HT1080 (cell line): ENCODE results near the gene ZNF365. TPM values are rescaled to one million over a fixed set of nuclear protein-coding genes. Genes with fewer than 3 reads are reported as not detected.
"Not testable (repeated sequence)": the region's sequence is repeated elsewhere in the genome, so short reads cannot be mapped to it uniquely, and the experiment has no call there.

ENCODE experiments used
- DNase-seq: peaks from one replicate; pipeline ENCODE4 v3.0.0-alpha.2; 2015; ENCODE audit warnings: low read depth
- polyA plus RNA-seq, 2 experiments: library from polyadenylated mRNA; depleted of rRNA; stranded (reverse); fragments of >200 nt; gene quantifications; 2 replicates each; pipeline ENCODE4 v1.2.3, GENCODE V29; 2015
- total RNA-seq: library from RNA; depleted of rRNA; stranded (reverse); fragments of >200 nt; shearing (Covaris generic); gene quantifications from 2 replicates; pipeline ENCODE4 v1.2.3, GENCODE V29; 2014; rRNA removed

Gene ZNF365, protein sequence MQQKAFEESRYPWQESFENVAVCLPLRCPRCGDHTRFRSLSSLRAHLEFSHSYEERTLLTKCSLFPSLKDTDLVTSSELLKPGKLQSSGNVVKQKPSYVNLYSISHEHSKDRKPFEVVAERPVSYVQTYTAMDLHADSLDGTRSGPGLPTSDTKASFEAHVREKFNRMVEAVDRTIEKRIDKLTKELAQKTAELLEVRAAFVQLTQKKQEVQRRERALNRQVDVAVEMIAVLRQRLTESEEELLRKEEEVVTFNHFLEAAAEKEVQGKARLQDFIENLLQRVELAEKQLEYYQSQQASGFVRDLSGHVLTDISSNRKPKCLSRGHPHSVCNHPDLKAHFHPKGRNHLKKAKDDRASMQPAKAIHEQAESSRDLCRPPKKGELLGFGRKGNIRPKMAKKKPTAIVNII
- total RNA-seq: 8.2 and 8.8 TPM in 2 replicates
- polyA plus RNA-seq (2015; cell fraction: cytosol; rRNA removed): 6.2 and 7.4 TPM in 2 replicates
- polyA plus RNA-seq (2015; cell fraction: nucleus; rRNA removed): 5.9 and 6.4 TPM in 2 replicates

DNA sequence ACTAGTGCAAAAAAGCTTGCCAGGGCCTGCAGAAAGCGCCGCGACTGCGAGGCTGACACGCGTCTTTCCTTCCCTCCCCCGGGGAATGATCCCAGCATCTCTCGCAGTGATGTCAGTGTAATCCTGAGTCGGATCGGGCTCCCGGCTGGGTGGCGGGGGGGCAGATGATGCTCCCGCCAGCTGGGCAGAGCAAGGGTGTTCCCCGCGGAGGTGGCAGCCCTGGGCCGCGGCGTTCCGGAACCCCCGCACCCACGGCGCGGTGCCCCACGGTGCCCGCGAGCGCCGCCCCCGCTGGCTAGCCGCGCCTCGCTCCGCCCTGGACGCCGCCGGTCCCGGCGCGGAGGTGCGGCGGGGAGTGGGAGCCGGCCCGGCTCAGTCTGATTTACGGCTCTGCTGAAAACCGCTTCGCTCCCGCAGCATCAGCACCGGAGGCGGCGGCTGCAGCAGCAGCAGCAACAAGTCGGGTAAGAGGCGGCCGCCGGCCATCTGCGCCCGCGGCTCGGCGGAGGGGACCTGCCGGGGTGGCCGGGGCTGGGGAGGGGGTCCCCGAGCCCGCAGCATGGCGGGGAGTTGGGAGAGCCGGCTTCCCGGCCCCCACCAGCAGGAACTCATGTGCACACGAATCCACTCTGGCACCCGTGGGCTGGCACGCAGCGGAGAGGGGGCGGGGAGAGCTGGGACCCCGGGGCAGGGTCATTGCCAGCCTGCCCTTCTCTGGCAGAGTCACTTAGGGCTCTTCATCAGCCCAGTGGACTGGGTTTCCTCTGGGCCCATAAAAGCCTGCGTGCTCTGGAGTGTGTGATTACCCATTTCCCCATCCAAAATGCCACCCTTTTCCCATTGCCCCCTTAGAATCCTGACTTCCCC is at the start of gene ZNF365:
Gene ZNF365 (plus strand): TSS at position 375 of the 867 bp plus-strand sequence. CDS start 1,825 bp downstream, outside the sequence.
- DNase-seq: peak; percentile 53

DNA sequence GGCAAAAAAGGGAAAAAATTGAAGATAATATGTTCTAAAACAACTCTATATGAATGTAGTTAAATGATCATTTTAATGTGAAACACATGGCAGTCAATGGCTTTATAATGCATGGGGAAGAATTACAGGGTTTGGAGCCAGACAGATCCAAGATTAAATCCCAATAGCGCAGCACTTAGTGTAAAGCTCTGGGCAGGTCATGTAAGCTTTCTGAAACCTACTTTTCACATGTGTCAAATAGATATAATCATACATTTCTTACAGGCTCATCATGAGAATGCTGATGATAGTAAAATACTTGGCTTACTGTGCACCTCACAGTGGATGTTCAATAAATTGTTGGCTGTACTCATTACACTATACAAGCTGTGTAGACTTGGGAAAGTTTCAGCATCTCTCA is 48.0 kb upstream of the ZNF365 start:
- no peak for DNase-seq

DNA sequence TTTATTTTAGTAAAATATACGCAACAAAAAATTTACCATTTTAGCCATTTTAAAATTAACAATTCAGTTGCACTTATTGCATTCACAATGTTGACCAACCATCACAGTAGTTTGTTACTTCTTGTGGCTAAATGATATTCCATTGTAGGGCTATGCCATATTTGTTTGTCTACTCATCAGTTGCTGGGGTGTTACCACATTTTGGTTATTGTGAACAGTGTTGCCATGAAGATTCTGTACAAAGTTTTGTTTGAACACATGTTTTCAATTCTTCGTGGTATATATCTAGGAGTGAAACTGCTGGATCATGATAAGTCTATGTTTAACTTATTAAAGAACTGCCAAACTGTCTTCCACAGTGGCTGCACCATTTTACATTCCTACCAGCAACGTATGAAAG is 46.3 kb upstream of the ZNF365 start:
- no peak for DNase-seq

DNA sequence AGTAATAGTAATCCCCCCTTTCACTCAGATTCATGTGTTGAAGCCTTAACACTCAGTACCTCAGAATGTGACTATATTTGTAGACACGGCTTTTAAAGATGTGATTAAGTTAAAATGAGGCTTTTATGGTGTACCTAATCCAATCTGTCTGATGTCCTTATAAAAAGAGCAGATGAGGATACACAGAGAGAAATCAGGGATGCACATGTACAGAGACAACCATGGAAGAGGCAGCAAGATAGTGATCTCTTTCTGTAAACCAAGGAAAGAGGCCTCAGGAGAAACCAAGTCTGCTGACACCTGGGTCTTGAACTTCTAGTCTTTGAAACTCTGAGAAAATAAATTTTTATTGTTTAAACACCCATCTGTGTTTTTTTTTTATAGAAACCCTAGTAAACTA is 44.0 kb upstream of the ZNF365 start:
- DNase-seq: no peak

DNA sequence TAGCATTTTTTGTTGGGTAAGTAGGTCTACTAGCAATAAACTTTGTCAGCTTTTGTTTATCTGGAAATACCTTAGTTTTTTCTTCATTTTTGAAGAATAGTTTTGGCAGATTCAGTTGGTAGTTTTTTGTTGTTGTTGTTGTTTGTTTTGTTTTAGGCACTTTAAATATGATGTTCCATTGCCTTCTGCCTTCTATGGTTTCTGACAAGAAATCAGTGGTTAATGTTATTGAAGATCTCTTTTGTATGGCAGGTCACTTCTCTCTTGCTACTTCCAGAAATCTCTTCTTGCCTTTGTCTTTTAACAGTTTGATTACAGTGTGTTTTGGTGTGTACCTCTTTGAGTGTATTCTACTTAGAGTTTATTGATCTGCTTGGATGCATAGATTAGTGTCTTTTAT is 41.8 kb upstream of the ZNF365 start:
- no peak for DNase-seq

DNA sequence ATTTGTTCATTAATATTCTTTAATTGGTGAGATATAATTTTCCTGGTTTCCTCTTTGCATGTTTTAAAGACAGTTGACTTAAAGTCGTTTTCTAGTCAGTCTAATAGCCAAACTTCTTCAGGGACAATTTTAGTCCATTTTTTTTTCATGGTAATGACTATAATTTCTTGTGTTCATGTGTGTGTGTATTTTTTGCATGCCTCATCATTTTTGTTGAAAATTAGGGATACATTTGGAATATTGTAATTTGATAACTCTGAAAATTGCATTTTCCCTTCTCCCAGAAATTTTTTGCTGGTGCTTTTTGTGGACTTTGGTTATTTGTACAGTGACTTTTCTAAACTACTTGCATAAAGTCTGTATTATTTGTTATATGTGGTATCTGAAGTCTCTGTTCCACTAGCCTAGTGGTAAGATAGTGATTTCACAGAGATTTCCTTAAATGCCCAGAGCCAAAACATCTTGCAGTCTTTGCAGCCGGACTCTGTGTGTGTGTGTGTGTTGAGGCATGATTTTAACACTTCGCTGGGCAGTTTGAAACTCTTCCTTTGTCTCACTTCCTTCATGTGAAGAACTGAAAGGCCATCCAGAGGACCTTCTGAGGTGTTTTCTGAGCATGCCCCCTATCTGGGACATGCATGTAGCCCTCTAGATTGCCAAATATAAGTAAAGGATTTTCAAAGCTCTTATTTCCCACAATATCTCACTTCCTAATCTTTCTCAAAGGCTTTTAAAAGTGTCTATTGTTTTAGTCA is 40.9 kb upstream of the ZNF365 start:
- no peak for DNase-seq

DNA sequence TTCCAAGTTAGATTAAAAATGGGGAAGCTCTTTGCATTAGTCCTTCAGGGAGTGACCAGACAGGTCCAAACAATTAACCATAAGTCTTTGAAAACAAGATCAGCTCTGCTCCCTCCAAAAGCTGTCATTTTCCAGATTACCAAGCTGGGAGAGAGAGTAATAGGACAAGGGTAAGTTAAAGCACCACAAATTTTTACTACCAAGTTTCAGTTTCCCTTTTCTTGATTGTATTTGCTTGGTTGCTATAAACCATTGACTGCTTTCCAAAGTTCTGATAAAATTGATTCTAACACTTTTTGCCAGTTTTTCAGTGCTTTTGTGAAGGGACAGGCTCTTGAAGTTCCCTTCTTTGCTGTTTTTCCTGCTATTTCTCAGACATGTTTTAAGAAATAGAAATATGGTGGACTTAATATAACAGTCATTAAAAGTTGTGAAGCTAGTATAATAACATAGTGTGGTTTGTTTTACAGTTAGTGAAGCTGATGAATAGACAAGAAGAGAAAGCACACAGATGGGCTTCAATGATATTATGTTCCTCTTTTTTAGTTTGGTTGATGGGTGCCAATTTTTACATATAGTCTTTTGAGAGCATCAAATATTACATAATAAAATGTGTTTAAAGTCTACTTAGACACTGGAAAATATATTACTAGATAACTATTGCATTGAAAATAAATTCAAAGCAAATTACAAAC is 40.0 kb upstream of the ZNF365 start:
- no peak for DNase-seq

DNA sequence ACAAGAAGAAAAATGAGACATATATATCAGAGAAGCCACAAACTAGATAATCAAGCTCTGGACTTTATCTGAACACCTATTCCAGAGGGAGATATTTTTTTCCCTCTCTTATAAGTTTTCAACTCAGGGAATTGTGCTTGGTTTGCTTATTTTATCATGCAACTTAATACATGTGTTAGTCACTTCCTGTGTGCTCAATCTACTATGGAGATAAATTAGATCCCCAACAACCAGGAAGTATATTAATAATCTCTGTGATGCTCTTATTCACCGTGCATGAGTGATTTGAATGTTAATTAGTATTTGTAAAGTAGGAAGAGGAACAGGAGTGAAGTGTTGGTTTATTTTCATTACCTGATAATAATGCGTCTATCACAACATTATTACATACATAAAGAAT is 38.8 kb upstream of the ZNF365 start:
- DNase-seq: peak; percentile 59

DNA sequence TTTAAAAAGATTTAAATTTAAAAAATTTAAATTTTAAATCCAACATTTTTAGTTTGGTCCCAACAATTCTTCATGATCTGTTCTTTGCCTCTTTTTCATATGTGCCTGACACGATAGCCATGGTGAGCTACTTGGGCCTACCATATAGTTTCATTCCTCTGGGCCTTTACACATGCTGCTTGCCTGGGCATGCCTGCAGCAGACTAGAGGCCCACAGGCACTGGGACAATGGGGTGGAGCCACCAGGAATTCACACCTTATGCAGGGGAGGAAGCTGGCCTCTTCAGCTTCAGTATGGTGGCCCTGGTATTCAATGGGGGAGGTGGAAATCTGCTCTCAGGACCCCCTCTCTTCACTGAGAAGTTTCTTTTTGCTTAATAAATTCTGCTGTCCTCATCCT is 37.8 kb upstream of the ZNF365 start:
- no peak for DNase-seq

DNA sequence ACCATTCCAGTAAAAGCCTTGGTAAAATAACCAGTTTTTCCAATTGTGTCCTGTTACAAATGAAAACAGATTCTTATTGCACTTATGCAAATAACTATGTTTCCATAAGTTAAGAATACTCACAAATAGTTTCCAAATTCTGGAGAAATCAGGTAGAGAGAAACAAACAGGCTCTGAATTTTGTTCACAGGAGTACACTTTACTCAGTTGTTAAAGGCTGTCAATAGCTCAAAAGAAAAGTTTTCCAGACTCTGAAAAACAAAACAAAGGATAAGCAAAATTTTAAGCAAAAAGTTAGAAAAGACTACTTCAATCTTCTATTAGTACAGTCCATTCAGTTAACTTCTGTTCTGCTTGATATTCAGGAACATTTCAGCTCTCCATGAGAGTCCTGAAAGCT is 32.8 kb upstream of the ZNF365 start:
- no peak for DNase-seq

DNA sequence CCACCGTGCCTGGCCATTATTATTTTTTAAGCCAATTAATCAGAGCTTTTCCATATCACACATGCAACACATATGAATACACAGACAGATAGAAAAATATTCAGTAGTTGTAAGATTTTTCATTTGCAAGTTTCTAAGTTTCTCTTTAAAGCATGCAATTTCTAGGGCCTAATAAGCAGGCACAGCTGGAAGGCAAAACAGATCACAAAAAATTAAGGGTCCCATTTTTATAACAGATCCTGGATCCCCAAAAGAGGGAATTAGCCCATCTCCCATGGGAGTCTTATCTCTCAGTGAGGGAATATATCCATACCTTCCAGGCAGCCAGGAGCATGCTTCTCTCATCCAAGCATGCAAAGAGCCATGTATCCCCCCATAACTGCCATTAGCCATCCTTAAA is 31.2 kb upstream of the ZNF365 start:
- no peak for DNase-seq

DNA sequence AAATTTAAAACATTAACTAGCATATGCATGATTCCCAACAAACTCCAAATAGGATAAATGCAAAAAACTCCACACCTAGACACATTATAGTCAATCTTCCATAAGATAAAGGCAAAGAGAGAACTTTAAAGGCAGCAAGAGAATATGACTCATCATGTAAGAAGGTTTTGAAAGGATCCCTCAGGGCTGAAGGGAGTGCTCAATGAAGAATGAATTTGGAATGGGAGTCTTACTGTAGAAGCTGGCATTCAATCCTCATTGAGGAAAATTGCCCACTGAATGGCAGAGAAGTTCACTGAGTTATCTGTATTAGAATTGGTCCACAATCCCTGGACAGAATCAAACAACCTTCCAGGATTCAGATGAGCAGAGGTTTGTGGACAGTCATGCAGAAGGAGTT is 26.1 kb upstream of the ZNF365 start:
- no peak for DNase-seq

DNA sequence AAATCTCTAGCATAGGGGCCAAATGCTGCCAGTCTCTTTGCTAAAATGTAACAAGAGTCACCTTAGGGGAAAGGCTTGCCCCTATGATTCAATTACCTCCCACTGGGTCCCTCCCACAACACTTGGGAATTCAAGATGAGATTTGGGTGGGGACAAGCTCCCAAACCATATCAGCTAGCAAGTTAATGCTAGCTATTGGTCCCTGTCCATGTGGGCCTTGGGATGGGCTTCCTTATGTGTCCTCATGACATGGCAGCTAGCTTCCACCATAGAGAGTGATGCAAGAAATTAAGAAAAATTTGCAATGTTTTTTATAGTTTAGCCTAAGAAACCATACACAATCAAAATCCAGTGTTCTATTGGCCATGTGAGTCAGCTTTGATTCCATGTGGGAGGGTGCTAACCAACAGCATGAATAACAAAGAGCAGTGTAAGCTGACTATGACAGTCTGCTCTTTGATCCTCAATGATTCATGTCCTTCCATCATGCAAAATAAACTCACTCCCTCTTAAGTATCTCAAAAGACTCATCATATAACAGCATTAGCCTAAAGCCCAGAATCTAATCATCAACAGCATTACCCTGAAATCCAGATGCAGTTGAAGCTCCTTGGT is 21.7 kb upstream of the ZNF365 start:
- DNase-seq: peak; percentile 86

DNA sequence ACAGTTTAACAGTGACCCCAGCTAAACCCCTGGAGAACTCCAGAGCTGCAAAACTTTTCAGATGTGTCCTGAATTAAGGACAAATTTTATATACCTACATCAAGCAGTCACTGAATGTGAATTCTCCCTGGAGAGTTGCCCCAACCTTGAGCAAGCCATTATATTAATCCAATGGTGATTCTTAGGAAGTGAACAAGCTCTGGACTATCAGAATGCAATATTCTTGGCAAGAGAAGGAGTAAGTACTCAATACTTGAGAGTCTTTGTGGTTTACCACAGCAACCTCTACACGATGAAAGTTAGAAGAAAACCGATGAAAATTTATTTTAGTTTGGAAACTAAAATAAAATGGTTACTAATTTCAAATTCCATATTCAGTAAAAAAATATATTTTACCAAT is 19.3 kb upstream of the ZNF365 start:
- DNase-seq: peak; percentile 18

DNA sequence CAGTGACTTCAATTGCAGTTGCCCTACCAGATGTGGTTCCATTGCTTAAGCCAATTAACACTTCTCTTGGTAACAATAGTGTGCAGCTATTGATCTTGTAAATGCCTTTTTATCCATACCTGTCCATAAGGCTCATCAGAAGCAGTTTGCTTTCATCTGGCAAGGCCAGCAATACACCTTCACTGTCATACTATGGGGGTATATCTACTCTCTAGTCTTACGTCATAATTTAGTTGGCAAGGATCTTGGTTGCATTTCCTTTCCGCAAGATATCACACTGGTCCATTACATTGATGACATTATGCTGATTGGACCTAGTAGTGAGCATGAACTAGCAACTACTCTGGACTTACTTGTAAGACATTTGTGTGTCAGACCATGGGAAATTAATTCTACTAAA is 17.7 kb upstream of the ZNF365 start:
- DNase-seq: no peak

DNA sequence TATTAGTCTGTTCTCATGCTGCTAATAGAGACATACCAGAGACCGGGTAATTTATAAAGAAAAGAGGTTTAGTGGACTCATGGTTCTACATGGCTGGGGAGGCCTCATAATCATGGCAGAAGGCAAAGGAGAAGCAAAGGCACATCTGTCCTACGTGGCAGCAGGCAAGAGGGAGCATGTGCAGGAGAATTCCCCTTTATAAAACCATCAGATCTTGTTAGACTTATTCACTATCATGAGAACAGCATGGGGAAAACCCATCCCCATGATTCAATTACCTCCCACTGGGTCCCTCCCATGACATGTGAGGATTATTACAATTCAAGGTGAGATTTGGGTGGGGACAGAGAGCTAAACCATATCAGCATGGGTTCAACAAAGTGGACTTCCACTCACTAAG is 16.0 kb upstream of the ZNF365 start:
- not testable (repeated sequence) for DNase-seq

DNA sequence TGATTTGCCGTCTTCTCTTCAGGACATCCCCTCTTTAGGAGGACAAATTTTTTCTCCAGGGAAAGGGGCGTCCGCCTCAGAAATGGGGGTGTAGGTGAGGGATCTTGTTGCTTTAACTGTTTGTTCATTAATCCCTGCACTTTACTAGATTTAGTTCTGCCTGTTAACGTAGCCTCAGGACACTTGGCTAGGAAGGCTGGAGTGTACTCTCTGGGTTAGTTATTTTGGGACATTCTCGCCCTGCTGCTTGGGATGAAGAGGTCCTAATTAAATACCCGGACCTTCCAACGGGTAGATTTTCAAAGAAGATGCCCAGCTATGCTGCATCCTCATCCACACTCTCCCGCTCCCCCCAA is 552 bp upstream of the ZNF365 start:
- DNase-seq: peak; percentile 19

DNA sequence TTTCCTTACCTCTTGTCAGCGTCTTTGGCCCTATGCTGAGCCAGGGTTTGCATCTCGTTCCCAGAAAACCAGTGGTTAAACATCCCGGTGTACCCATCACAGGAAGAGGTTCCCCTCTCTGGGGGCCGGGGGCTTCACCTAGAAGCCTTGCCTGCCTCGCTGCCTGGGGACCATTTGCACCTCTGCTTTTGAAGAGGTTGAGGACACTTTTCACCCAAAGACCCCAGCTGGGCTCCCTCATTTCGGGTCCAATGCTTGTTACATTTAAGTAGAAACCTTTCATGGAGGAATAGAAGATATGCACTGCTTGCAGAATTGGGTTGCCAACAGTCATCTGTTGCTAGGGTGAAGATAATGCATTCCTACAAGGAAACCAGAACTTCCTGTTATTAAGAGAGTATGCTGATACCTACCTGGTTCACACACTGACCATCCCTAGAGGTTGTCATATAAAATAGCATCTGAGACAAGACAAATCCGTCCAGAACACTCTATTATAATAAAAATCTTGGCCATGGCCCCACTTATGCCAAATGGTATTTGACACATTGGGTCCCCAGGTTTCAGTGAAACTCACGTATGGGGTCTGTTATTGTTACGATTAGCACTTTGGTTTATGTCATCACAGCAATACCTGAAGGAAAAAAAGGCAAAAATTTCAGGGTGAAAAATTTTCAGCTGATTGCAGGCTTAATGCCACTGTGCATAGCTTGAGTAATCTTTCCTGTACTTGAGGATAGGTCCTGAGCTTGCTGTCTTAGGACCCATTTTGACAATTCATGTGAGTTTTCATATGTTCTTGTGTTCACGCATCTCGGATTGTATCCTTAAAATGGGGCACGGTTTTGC is 917 bp downstream of the ZNF365 start:
- peak; percentile 28 for DNase-seq
